Calu3 (cell line): ENCODE measurements around the gene RTP2. TPM values are rescaled to one million over a fixed set of nuclear protein-coding genes. Genes with fewer than 3 reads are reported as not detected.
"Not testable (repeated sequence)": the region's sequence is repeated elsewhere in the genome, so short reads cannot be mapped to it uniquely, and the experiment has no call there.

Experiments
- BruUV-seq: library from RNA; stranded (reverse); fragments of 400-500 nt; replicated peaks from 2 replicates; lab custom pipeline; 2021; lab: Mats Ljungman, UMichigan
- CTCF ChIA-PET: fragments of 300-600 bp; sonication (Branson Sonifier 250); formaldehyde crosslinking; loops from one replicate; lab custom pipeline; 2022; ENCODE audit warnings: antibody characterized with exemption; lab: Charles Lee
- DNase-seq: peaks from one replicate; pipeline ENCODE4 v3.0.0; 2022
- H3K27ac Mint-ChIP-seq: one replicate; pipeline ENCODE4 v1.8.0; 2022; ENCODE audit warnings: mixed read lengths; ENCODE audit not compliant: unreplicated experiment
- H3K27me3 Mint-ChIP-seq: one replicate; pipeline ENCODE4 v1.8.0; 2022; ENCODE audit warnings: mixed read lengths; ENCODE audit not compliant: unreplicated experiment
- H3K36me3 Mint-ChIP-seq: one replicate; pipeline ENCODE4 v1.8.0; 2022; ENCODE audit warnings: mild to moderate bottlenecking, moderate library complexity, mixed read lengths; ENCODE audit not compliant: insufficient read depth, unreplicated experiment
- H3K4me1 Mint-ChIP-seq: one replicate; pipeline ENCODE4 v1.8.0; 2022; ENCODE audit warnings: mild to moderate bottlenecking, low read depth, mixed read lengths; ENCODE audit not compliant: unreplicated experiment
- H3K4me3 Mint-ChIP-seq: one replicate; pipeline ENCODE4 v1.8.0; 2022; ENCODE audit warnings: mild to moderate bottlenecking, low read depth, moderate library complexity, mixed read lengths; ENCODE audit not compliant: unreplicated experiment
- H3K9me3 Mint-ChIP-seq: one replicate; pipeline ENCODE4 v1.8.0; 2022; ENCODE audit warnings: low read depth, mixed read lengths; ENCODE audit not compliant: unreplicated experiment
- CTCF ChIP-seq: fragments of 200-600 bp; IDR thresholded peaks from one replicate; pipeline ENCODE4 v1.8.0; 2022; ENCODE audit warnings: antibody characterized with exemption; ENCODE audit not compliant: unreplicated experiment
- intact Hi-C: fragments of 100-400 bp; cut with micrococcal nuclease; formaldehyde crosslinking; loops from one replicate; pipeline ENCODE4 v1.10.0; 2022; ENCODE audit not compliant: unreplicated experiment
- total RNA-seq: library from RNA; stranded (reverse); gene quantifications from 2 replicates; pipeline ENCODE4 v1.2.3, GENCODE V29; 2022

Gene RTP2
- total RNA-seq, 1 experiment from 2014 or later: not detected

- Mint-ChIP-seq H3K27me3 (peaks cover 47% of the 10 kb centered on the region), H3K9me3 (peaks cover 7% of the 10 kb centered on the region), H3K4me3 (no peak overlapping the region), H3K36me3 (no peaks in the 10 kb centered on the region), H3K27ac (no peak overlapping the region), H3K4me1 (no peaks in the 10 kb centered on the region)
- DNase-seq: no peak
- BruUV-seq: no TSS peak
- no peak for TF ChIP-seq CTCF
- CTCF ChIA-PET: interaction anchor here (0.7 kb wide), 1 partner anchor 8 kb away, joined by 3 read pairs; no protein-coding TSS in a partner anchor
- intact Hi-C loops: no loop called here
These were observed 16.4 kb downstream of the RTP2 start for GRCh38 chr3:187685948-187686347.

- no peak for TF ChIP-seq CTCF
- no peak overlapping the region for H3K4me3 Mint-ChIP-seq
- CTCF ChIA-PET: interaction anchor here (9.2 kb wide), 1 partner anchor 365 kb away, joined by 395 read pairs; no protein-coding TSS in a partner anchor
- H3K4me1 Mint-ChIP-seq: no peaks in the 10 kb centered on the region
- H3K9me3 Mint-ChIP-seq: peaks cover 7% of the 10 kb centered on the region
- H3K27ac Mint-ChIP-seq: no peak overlapping the region
- no peaks in the 10 kb centered on the region for H3K36me3 Mint-ChIP-seq
- intact Hi-C loops: no loop called here
- no peak for DNase-seq
- H3K27me3 Mint-ChIP-seq: peaks cover 55% of the 10 kb centered on the region
- BruUV-seq: no TSS peak
These were observed 17.5 kb downstream of the RTP2 start for GRCh38 chr3:187684880-187685279.

GRCh38 chr3:187684444-187684843 lies 17.9 kb downstream of the RTP2 start:
- TF ChIP-seq CTCF: no peak
- no TSS peak for BruUV-seq
- peaks cover 55% of the 10 kb centered on the region for H3K27me3 Mint-ChIP-seq
- DNase-seq: no peak
- intact Hi-C loops: no loop called here
- CTCF ChIA-PET: interaction anchor here (9.2 kb wide), 1 partner anchor 364 kb away, joined by 395 read pairs; no protein-coding TSS in a partner anchor
- no peaks in the 10 kb centered on the region for H3K36me3 Mint-ChIP-seq
- no peak overlapping the region for H3K27ac Mint-ChIP-seq
- peaks cover 4% of the 10 kb centered on the region for H3K4me1 Mint-ChIP-seq
- peaks cover 7% of the 10 kb centered on the region for H3K9me3 Mint-ChIP-seq
- H3K4me3 Mint-ChIP-seq: no peak overlapping the region

GRCh38 chr3:187681756-187682155 lies 20.6 kb downstream of the RTP2 start:
- H3K9me3 Mint-ChIP-seq, DNase-seq, H3K4me3 Mint-ChIP-seq, intact Hi-C loops, BruUV-seq, H3K27ac Mint-ChIP-seq, H3K36me3 Mint-ChIP-seq: not testable (repeated sequence)
- Mint-ChIP-seq H3K4me1 (peaks cover 15% of the 10 kb centered on the region), H3K27me3 (peaks cover 48% of the 10 kb centered on the region)
- CTCF ChIA-PET: interaction anchor here (0.6 to 9.2 kb wide), 5 partner anchors 15 to 362 kb away, joined by 4 to 395 read pairs (median 9); no protein-coding TSS in a partner anchor
